Measurements from ENCODE around the gene TMTC1.
"Not testable (repeated sequence)": the region's sequence is repeated elsewhere in the genome, so short reads cannot be mapped to it uniquely, and the experiment has no call there.

Gene TMTC1

DNA sequence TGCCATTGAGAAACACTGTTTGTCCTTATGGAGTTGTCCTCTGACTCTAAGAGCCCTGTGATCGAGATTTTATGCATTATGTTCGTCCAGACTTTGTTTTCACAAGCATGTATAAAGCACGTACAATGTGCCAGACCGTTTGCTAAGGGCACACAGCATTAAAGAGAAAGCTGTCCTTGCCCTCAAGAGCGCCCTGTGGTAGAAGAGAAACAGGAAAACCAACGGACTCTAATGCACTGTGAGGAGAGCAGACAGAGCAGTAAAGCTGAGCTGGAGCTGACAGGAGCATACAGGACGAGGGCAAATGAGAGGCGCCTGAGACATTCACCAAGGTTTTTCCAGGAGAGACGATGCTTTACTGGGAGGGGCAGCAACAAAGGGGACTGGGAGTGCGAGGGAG is 220.1 kb downstream of the TMTC1 start:
- DNase-seq, result no peak

- DNase-seq, result no peak
Observed at GRCh38 chr12:29563071-29563470, 220.7 kb downstream of the TMTC1 start.

DNA sequence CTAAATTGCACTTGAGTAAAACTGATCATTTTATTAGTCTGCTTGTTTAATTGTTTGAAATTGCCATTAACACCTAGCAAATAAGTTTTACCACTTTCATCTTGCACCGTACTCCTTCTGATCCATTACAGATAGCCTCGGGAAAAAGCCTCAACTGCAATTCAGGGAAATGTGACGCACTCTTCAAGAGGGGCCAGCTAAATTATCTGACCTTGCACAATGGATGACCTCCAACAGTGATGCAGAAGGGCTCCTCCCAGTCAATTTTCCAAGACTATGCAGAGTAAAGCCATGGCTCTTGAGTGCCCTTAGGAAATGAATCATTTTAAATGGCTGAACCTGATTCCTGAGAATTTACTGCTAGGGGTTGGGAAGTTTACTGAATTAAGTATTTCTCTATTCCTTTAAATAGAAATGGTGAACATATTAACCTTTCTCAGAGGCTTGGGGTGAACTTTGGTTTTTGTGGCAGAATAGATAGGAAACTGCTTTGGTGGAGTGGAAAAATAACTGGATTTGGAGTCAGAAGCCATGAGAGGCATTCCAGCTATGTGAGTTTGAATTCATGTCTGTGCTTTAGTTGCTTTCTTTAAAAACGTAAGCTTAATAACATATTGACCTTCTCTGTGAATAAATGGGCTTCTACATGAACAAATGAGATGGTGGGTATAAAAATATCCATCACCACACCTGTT is 221.5 kb downstream of the TMTC1 start:
- no peak for DNase-seq

- no peak for DNase-seq
Observed at GRCh38 chr12:29561664-29562071, 222.1 kb downstream of the TMTC1 start.

DNA sequence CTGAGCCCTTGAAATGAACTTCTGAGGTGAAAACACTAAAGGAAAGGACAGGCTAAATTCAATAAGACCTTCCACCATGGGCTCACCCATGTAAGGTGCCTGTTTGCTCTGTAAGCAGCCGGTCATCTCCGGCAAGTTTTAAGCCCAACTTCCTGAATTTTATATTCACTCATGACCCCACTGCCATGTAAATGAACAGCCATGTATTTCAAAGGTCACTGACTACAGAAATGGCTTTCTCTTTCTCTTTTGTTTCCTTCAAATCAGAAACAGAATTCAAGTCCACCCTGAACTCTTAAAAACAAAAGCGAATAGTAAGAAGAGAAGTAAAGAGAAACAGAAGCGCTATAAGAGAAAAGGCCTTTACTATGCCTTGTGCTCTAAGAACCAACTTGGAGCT is 224.5 kb downstream of the TMTC1 start:
- DNase-seq, result no peak

DNA sequence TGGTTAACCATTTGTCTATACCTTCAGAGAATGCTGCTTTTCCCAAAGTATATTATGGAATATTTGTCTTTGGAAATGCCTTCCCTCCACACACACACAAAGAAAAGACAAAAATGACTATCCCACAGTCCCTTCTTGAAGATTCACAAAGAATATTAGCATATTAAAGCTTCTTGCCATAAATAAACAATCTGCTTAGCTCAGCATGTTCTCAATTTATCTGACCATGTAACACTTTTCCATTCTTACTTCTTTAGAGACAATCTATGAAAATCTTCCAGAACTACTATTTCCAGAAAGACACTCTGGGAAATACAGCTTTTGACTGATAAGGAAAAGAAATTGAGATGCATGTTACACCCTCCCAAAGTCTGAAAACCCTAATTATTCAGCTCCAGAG is 227.4 kb downstream of the TMTC1 start:
- DNase-seq, result no peak

DNA sequence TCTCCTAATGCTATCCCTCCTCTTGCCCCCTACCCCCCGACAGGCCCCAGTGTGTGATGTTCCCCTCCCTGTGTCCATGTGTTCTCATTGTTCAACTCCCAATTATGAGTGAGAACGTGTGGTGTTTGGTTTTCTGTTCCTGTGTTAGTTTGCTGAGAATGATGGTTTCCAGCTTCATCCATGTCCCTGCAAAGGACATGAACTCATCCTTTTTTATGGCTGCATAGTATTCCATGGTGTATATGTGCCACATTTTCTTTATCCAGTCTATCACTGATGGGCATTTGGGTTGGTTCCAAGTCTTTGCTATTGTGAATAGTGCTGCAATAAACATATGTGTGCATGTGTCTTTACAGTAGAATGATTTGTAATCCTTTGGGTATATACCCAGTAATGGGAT is 228.3 kb downstream of the TMTC1 start:
- not testable (repeated sequence) for DNase-seq

- no peak for DNase-seq
Observed at GRCh38 chr12:29552994-29553748, 230.6 kb downstream of the TMTC1 start.

DNA sequence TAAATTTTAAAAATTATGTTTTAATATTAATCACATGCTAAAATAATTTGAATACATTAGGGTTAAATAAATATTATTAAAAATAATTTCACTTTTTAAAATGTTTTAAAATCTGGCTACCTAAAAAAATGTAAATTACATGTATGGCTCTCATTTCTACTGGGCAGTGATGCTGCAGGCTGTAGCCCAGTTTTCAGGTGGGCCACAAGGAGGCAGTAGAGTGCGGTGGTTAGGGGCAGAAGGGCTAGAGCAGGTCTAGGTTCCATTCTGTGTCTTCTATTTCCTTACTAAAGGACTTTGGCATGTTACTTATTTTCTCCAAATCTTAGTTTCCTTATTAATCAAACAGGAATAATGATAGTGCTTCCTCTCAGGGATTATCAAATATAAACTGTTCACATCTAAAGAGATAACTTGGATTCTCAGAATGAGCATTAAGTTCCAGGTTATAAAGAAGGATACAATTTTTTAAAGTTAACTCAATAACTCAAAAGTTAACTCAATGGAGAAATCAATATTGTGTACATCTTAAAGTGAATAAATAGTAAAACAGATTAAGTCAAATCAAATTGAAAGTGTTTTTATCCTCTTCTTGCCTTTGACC is 231.3 kb downstream of the TMTC1 start:
- peak; percentile 37 for DNase-seq

DNA sequence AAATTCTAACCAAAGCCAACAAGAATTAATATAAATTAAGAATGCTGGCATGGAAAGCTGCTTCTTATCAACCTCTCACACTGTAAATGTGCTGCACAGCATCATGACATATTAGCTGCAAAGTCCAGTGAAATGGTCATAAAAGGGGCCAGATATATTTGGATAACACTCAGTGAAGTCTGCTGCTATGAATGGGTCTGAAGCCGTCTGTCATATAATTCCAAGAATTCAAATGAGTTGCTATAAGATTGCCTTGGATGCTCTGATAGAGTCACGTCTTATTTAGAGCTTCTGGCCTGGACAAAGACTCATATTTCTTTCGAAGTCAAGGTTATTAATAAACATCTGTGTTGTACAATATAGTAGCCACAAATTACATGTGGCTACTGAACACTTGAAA is 231.9 kb downstream of the TMTC1 start:
- no peak for DNase-seq

DNA sequence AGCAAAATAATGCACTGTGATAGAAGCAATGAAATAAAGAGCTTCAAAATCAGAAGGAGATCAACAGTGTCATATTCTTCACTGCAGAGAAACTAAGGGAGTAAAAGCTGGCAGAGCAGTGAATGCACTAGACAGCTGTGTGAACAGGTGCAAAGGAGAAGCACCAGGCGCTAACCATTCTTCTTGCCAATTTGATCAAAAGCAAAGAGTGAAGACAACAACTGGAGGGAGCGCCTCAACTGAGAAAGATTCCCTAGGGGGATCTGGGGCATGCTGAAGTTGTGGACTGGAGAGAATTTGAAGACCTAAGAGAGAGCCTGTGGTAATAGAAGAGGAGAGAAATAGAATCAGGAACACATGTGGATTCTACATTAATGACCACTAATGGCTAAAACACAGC is 235.9 kb downstream of the TMTC1 start:
- DNase-seq, result no peak

- no peak for DNase-seq
Observed at GRCh38 chr12:29547151-29547632, 236.6 kb downstream of the TMTC1 start.

GRCh38 chr12:29546000-29546399 is 237.7 kb downstream of the TMTC1 start:
- no peak for DNase-seq

DNA sequence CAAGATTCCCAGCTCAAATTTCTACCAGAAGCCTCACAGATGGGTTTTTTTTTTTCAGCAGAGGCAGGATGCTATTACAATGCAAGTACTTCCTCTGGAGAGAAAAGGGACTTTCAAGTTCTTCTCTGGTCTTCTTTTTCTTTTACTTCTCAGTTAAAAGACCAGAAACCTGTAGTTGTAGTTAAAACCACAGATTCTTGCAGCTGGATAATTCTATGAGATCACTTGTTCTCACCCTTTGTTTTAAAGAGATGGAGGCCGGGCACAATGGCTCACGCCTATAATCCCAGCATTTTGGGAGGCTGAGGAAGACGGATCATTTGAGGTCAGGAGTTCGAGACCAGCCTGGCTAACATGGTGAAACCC is 238.7 kb downstream of the TMTC1 start:
- no peak for DNase-seq

DNA sequence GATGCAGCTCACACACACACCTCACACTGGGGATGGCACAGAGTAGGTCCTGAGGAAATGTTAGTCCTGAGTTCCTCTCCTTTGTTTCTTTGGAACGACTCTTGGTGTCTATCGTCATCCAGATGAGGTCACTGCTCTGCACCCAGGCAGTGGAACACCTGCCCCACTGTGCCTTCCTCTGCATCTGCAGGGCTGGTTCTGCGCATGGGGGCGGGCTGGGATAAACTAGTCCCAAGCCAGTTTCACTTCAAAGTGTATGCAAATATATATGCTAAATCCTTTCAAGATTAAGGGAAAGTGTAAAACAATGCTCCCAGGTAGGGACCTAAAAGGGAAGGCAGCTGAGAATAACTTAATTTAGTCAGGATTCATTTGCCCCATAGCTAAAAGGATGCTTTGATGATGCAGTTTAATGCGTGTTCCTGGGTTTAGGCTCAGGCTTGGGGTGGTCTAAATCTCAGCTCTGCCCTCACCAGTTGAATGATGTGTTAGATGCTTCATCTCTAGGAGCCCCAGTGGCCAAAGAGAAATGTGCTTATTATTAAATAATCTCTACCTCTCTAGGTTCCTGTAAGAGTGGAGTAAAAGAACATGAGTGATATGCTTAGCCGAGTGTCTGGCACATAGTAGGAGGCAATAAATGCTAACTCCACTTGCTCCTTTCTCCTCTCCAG is 239.2 kb downstream of the TMTC1 start:
- DNase-seq, result no peak

GRCh38 chr12:29543036-29543435 is 240.7 kb downstream of the TMTC1 start:
- no peak for DNase-seq

GRCh38 chr12:29537298-29537697 is 246.4 kb downstream of the TMTC1 start:
- DNase-seq, result no peak

- DNase-seq, result no peak
Observed at GRCh38 chr12:29534935-29535334, 248.8 kb downstream of the TMTC1 start.

DNA sequence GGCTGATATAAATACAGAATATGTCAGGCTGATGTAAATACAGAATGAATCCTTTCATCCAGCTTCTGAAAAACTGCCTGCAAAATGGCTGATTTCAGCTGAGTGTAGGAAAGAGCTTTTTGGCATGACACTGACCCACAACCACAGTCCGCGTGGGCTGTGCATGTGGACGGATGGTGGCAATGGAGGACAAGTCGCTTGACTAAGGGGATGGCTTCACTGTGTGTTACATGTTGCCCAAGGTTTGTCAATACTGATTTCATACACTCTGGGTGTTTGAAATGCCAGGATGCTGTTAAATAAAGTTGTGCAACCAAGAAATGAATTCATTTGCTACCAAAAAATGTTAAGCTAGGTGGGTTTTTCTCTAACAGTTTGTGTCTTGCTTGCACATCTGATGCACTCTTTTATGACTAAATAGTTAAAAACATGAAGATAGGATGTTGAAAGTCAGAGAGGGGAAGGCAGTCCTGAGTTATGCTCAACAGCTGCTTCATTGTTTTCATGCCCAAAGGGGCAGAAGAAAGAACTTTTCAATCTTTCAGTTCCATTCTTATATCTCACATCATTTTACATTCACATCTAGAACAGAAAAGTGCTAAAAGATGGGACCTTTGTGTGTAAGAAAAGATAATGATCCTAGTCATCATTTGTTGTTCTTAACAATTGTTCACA is 249.8 kb downstream of the TMTC1 start:
- DNase-seq, result no peak

DNA sequence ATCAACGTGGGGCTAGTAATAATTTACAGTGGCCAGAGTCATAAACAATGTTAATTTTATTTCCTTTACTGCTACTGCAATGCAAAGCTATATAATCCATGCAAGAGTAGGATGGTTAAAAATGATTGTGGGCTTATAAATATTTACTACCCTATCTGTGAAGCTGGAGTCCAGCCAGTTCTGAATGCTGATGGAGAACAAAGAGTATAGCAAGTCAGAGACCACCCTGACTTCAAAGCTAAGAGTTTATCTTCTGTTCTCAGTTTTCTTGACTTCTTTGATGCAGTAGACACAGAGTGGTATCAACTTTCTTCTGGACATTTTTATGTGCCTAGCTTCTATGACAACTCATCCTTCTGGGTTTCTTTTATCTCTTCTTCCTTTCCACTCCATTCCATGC is 252.3 kb downstream of the TMTC1 start:
- DNase-seq, result no peak

- no peak for DNase-seq
Observed at GRCh38 chr12:29530436-29530835, 253.3 kb downstream of the TMTC1 start.

- no peak for DNase-seq
Observed at GRCh38 chr12:29528161-29528560, 255.6 kb downstream of the TMTC1 start.

- no peak for DNase-seq
Observed at GRCh38 chr12:29521951-29522350, 261.8 kb downstream of the TMTC1 start.

All from hematopoietic multipotent progenitor cell treated with erythropoietin and hydrocortisone succinate and interleukin-3 and kit ligand, for 8 days (in vitro differentiated cells).